ENCODE measurements around the gene PREPL. TPM values are rescaled to one million over a fixed set of nuclear protein-coding genes. Genes with fewer than 3 reads are reported as not detected.

Gene PREPL
- total RNA-seq: 67.9 TPM
- 32.1 TPM for polyA plus RNA-seq (ENCODE audit: insufficient read depth, low read depth, low replicate concordance)
- long read RNA-seq, donor 1, full-length matches to known transcripts: 4 of 4 reads
- long read RNA-seq, donor 1, partial matches to known transcripts: 0 of 4 reads
- long read RNA-seq, donor 1, other reads (novel, unspliced or antisense): 0 of 4 reads
- long read RNA-seq, donor 2, full-length matches to known transcripts: 8 of 13 reads
- long read RNA-seq, donor 2, partial matches to known transcripts: 5 of 13 reads
- long read RNA-seq, donor 2, other reads (novel, unspliced or antisense): 0 of 13 reads
- long read RNA-seq, donor 3, full-length matches to known transcripts: 8 of 651 reads
- long read RNA-seq, donor 3, partial matches to known transcripts: 638 of 651 reads
- long read RNA-seq, donor 3, other reads (novel, unspliced or antisense): 5 of 651 reads
- long read RNA-seq, donor 4, full-length matches to known transcripts: 4 of 246 reads
- long read RNA-seq, donor 4, partial matches to known transcripts: 181 of 246 reads
- long read RNA-seq, donor 4, other reads (novel, unspliced or antisense): 61 of 246 reads
- long read RNA-seq, donor 5, full-length matches to known transcripts: 1 of 1 reads
- long read RNA-seq, donor 5, partial matches to known transcripts: 0 of 1 reads
- long read RNA-seq, donor 5, other reads (novel, unspliced or antisense): 0 of 1 reads
- long read RNA-seq, donor 6, full-length matches to known transcripts: 8 of 13 reads
- long read RNA-seq, donor 6, partial matches to known transcripts: 5 of 13 reads
- long read RNA-seq, donor 6, other reads (novel, unspliced or antisense): 0 of 13 reads
- long read RNA-seq, donor 7, full-length matches to known transcripts: 9 of 18 reads
- long read RNA-seq, donor 7, partial matches to known transcripts: 4 of 18 reads
- long read RNA-seq, donor 7, other reads (novel, unspliced or antisense): 5 of 18 reads
- long read RNA-seq, donor 8, full-length matches to known transcripts: 1 of 57 reads
- long read RNA-seq, donor 8, partial matches to known transcripts: 46 of 57 reads
- long read RNA-seq, donor 8, other reads (novel, unspliced or antisense): 10 of 57 reads
- long read RNA-seq, donor 9, full-length matches to known transcripts: 4 of 4 reads
- long read RNA-seq, donor 9, partial matches to known transcripts: 0 of 4 reads
- long read RNA-seq, donor 9, other reads (novel, unspliced or antisense): 0 of 4 reads
- long read RNA-seq, donor 10, full-length matches to known transcripts: 1 of 533 reads
- long read RNA-seq, donor 10, partial matches to known transcripts: 532 of 533 reads
- long read RNA-seq, donor 10, other reads (novel, unspliced or antisense): 0 of 533 reads

- intact Hi-C loops (cut with DNase I): no loop called here
- Histone ChIP-seq H3K27ac (ENCODE audit: low read depth in 2 of 2, low read length in 2 of 2) (peak within 1 kb of the TSS; percentile 99), H3K9me3 (ENCODE audit: control insufficient read depth in 2 of 3, insufficient read depth in 1 of 3, low read length in 3 of 3) (no peaks in the 10 kb centered on the region), H3K27me3 (ENCODE audit: control insufficient read depth, insufficient read depth, low read length) (no peaks in the 10 kb centered on the region), H3K9ac (ENCODE audit: low read length in 3 of 3) (peak within 1 kb of the TSS; percentile 75 to 97 (median 88)), H3K36me3 (ENCODE audit: control insufficient read depth in 2 of 3, insufficient read depth in 3 of 3, low read length in 3 of 3) (no peaks in the 10 kb centered on the region), H3K4me3 (ENCODE audit: low read length in 3 of 3) (peak within 1 kb of the TSS; percentile 93 to 99 (median 95)), H3K4me1 (ENCODE audit: control insufficient read depth in 2 of 3, insufficient read depth in 2 of 3, low read depth in 1 of 3, low read length in 3 of 3) (peaks cover 3 to 12% (median 4%) of the 10 kb centered on the region in 3 donors)
- FAIRE-seq (no peak), DNase-seq (peak; percentile 98 to 99 (median 99))
- TF ChIP-seq, protein P1, sequence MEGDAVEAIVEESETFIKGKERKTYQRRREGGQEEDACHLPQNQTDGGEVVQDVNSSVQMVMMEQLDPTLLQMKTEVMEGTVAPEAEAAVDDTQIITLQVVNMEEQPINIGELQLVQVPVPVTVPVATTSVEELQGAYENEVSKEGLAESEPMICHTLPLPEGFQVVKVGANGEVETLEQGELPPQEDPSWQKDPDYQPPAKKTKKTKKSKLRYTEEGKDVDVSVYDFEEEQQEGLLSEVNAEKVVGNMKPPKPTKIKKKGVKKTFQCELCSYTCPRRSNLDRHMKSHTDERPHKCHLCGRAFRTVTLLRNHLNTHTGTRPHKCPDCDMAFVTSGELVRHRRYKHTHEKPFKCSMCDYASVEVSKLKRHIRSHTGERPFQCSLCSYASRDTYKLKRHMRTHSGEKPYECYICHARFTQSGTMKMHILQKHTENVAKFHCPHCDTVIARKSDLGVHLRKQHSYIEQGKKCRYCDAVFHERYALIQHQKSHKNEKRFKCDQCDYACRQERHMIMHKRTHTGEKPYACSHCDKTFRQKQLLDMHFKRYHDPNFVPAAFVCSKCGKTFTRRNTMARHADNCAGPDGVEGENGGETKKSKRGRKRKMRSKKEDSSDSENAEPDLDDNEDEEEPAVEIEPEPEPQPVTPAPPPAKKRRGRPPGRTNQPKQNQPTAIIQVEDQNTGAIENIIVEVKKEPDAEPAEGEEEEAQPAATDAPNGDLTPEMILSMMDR (IDR thresholded peaks at IDR 0.05; ENCODE audit: borderline replicate concordance, extremely low read depth, insufficient read depth): no peak
Measured at GRCh38 chr2:44361330-44362206, at the start of gene PREPL, which contains the start of gene CAMKMT. Gene PREPL (minus strand): TSS chr2:44361494. CDS start chr2:44346342, 15,152 bp downstream. Gene CAMKMT (plus strand): TSS chr2:44361947.

DNA sequence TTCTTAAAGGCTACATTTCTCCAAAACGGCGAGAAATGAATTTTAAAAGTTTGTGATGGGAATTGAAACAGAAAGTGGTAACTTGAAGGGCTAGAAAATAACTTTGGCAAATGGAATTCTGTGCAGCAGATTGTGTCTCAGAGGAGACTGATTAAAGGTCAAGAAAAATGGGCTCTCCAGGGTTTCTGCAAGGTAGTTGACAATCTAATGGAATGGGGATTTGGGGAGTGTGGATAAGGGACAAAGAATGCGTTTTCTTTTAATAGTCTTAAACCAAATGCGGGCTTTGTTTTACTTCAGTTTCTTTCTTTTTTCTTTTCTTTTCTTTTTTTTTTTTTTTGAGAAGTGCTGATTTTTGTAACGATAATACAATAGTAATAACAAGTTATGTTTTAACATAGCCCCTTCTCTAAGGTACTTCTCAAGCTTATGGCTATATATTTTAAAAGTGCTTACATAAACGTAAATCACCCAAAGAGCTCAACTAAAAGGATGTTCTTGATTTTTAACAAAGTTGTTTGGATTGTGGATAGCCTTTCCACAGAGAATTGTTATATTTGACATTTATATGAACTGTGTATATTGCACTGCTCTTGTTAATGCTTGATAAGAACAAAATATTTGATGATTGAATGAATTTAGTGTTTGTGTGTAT is 37.1 kb upstream of the PREPL start:
- Histone ChIP-seq H3K27me3 (ENCODE audit: control insufficient read depth, insufficient read depth, low read length) (no peaks in the 10 kb centered on the region), H3K4me1 (ENCODE audit: control insufficient read depth in 2 of 3, insufficient read depth in 2 of 3, low read depth in 1 of 3, low read length in 3 of 3) (no peaks in the 10 kb centered on the region), H3K4me3 (ENCODE audit: low read length in 3 of 3) (no peak overlapping the region), H3K9ac (ENCODE audit: low read length in 3 of 3) (no peak overlapping the region), H3K27ac (ENCODE audit: low read depth in 2 of 2, low read length in 2 of 2) (no peak overlapping the region), H3K36me3 (ENCODE audit: control insufficient read depth in 2 of 3, insufficient read depth in 3 of 3, low read length in 3 of 3) (no peaks in the 10 kb centered on the region), H3K9me3 (ENCODE audit: control insufficient read depth in 2 of 3, insufficient read depth in 1 of 3, low read length in 3 of 3) (no peaks in the 10 kb centered on the region)
- TF ChIP-seq, protein P1 (IDR thresholded peaks at IDR 0.05; ENCODE audit: borderline replicate concordance, extremely low read depth, insufficient read depth): no peak
- FAIRE-seq (no peak), DNase-seq (peak in 1 of 5 donors; percentile 0)
- intact Hi-C loops (cut with DNase I): loop anchor here (10.0 kb wide), 1 partner anchor 556 kb away; no protein-coding TSS in a partner anchor

Data from kidney (tissue), 22 donors.